KBM-7 (cell line): Measurements from ENCODE around the gene EPHA2.
"Not testable (repeated sequence)": the region's sequence is repeated elsewhere in the genome, so short reads cannot be mapped to it uniquely, and the experiment has no call there.

Experiments
- DNase-seq: peaks from one replicate; pipeline ENCODE4 v3.0.0-alpha.2; 2015
- in situ Hi-C: fragments of 300-500 bp; cut with MboI; formaldehyde crosslinking; loops from 2 replicates; pipeline ENCODE4 v1.14.3; 2020; ENCODE audit warnings: low sequenced_read_pairs, low pct_unique_long_range_greater_than_20kb, mixed read lengths

The EPHA2 gene

GRCh38 chr1:16171314-16172151 lies 15.7 kb upstream of the EPHA2 start:
- in situ Hi-C loops: no loop called here
- DNase-seq: no peak

GRCh38 chr1:16170283-16170673 lies 14.4 kb upstream of the EPHA2 start:
- no peak for DNase-seq
- in situ Hi-C loops: no loop called here

GRCh38 chr1:16168622-16169360 lies 12.9 kb upstream of the EPHA2 start:
- in situ Hi-C loops: no loop called here
- no peak for DNase-seq

GRCh38 chr1:16168144-16168495 lies 12.3 kb upstream of the EPHA2 start:
- in situ Hi-C loops, DNase-seq: not testable (repeated sequence)

GRCh38 chr1:16167331-16168143 lies 11.7 kb upstream of the EPHA2 start:
- DNase-seq: no peak

GRCh38 chr1:16166117-16166516 lies 10.2 kb upstream of the EPHA2 start:
- DNase-seq: no peak
- in situ Hi-C loops: no loop called here

More at GRCh38 chr1:16167331-16168143, 11.7 kb upstream of the EPHA2 start:
- in situ Hi-C loops: no loop called here

GRCh38 chr1:16165548-16165947 lies 9.7 kb upstream of the EPHA2 start:
- DNase-seq: no peak
- in situ Hi-C loops: no loop called here

- in situ Hi-C loops: no loop called here
- no peak for DNase-seq
Measured at GRCh38 chr1:16165073-16165364, 9.2 kb upstream of the EPHA2 start.

GRCh38 chr1:16164213-16165072 lies 8.6 kb upstream of the EPHA2 start:
- in situ Hi-C loops: no loop called here
- DNase-seq: no peak

GRCh38 chr1:16163608-16164212 lies 7.8 kb upstream of the EPHA2 start:
- DNase-seq, in situ Hi-C loops: not testable (repeated sequence)

GRCh38 chr1:16162163-16162822 lies 6.4 kb upstream of the EPHA2 start:
- no peak for DNase-seq
- in situ Hi-C loops: no loop called here

- DNase-seq: no peak
- in situ Hi-C loops: no loop called here
Measured at GRCh38 chr1:16161717-16162116, 5.8 kb upstream of the EPHA2 start.

GRCh38 chr1:16158993-16159831 lies 3.3 kb upstream of the EPHA2 start:
- no peak for DNase-seq

GRCh38 chr1:16158025-16158424 lies 2.2 kb upstream of the EPHA2 start:
- no peak for DNase-seq
- in situ Hi-C loops: no loop called here

More at GRCh38 chr1:16158993-16159831, 3.3 kb upstream of the EPHA2 start:
- in situ Hi-C loops: no loop called here

- in situ Hi-C loops: no loop called here
- DNase-seq: no peak
Measured at GRCh38 chr1:16156848-16157495, 1.1 kb upstream of the EPHA2 start.

- in situ Hi-C loops: no loop called here
- DNase-seq: no peak
Measured at GRCh38 chr1:16153999-16154673, 1.7 kb downstream of the EPHA2 start.
